Chondrocyte (in vitro differentiated cells): Measurements from ENCODE around the gene COL6A5. TPM values are rescaled to one million over a fixed set of nuclear protein-coding genes. Genes with fewer than 3 reads are reported as not detected.

Experiments
- DNase-seq: peaks from one replicate; pipeline ENCODE4 v3.0.0; 2021; ENCODE audit warnings: mixed read lengths, low spot score
- H3K27ac Mint-ChIP-seq: one replicate; pipeline ENCODE4 v1.8.0; 2021; ENCODE audit warnings: mild to moderate bottlenecking, moderate library complexity, mixed read lengths; ENCODE audit not compliant: unreplicated experiment
- H3K27me3 Mint-ChIP-seq: 2 replicates; pipeline ENCODE4 v1.8.0; 2021; ENCODE audit warnings: low read depth, mixed read lengths
- H3K36me3 Mint-ChIP-seq: 2 replicates; pipeline ENCODE4 v1.8.0; 2021; ENCODE audit warnings: low read depth, mixed read lengths
- H3K4me1 Mint-ChIP-seq: 2 replicates; pipeline ENCODE4 v1.8.0; 2021; ENCODE audit warnings: low read depth, mild to moderate bottlenecking, mixed read lengths
- H3K4me3 Mint-ChIP-seq: one replicate; pipeline ENCODE4 v1.8.0; 2021; ENCODE audit warnings: mild to moderate bottlenecking, moderate library complexity, mixed read lengths; ENCODE audit not compliant: unreplicated experiment
- H3K9me3 Mint-ChIP-seq: 2 replicates; pipeline ENCODE4 v1.8.0; 2021; ENCODE audit warnings: low read depth, mixed read lengths
- total RNA-seq: library from RNA; stranded (reverse); gene quantifications from 3 replicates; pipeline ENCODE4 v1.2.1, GENCODE V29; 2021
- TF ChIP-seq, protein P1 (sequence below): fragments of 200-600 bp; sonication (generic); IDR thresholded peaks from 2 replicates; pipeline ENCODE4 v1.5.0; 2021; ENCODE audit warnings: antibody characterized with exemption, mild to moderate bottlenecking, moderate library complexity

Gene COL6A5
- total RNA-seq, 1 donor from 2014 or later, result not detected

DNA sequence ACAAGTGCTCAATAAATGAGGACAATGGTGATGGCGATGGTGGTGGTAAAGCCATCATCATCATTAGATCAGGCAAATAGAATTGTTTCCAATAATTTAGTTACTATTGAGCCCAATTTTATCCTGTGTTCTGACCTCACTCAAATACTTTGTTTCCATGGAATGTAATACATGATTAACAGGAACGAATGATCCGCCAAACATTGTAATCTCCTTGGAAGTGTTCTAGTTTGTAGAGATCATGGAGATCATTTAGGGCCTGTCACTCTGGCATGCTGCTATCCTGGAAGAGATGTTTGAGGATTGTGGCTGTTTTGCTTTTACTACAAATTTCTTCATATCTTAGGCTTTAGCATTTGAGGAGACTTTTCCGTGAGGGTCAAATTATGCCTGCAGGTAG lies 174.3 kb downstream of the COL6A5 start:
- peaks cover 66% of the 10 kb centered on the region for H3K27me3 Mint-ChIP-seq
- no peaks in the 10 kb centered on the region for H3K36me3 Mint-ChIP-seq
- H3K27ac Mint-ChIP-seq, result no peak overlapping the region
- TF ChIP-seq, protein P1, sequence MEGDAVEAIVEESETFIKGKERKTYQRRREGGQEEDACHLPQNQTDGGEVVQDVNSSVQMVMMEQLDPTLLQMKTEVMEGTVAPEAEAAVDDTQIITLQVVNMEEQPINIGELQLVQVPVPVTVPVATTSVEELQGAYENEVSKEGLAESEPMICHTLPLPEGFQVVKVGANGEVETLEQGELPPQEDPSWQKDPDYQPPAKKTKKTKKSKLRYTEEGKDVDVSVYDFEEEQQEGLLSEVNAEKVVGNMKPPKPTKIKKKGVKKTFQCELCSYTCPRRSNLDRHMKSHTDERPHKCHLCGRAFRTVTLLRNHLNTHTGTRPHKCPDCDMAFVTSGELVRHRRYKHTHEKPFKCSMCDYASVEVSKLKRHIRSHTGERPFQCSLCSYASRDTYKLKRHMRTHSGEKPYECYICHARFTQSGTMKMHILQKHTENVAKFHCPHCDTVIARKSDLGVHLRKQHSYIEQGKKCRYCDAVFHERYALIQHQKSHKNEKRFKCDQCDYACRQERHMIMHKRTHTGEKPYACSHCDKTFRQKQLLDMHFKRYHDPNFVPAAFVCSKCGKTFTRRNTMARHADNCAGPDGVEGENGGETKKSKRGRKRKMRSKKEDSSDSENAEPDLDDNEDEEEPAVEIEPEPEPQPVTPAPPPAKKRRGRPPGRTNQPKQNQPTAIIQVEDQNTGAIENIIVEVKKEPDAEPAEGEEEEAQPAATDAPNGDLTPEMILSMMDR, result no peak
- no peak overlapping the region for H3K4me3 Mint-ChIP-seq
- no peak for DNase-seq
- no peaks in the 10 kb centered on the region for H3K9me3 Mint-ChIP-seq
- H3K4me1 Mint-ChIP-seq, result no peaks in the 10 kb centered on the region

DNA sequence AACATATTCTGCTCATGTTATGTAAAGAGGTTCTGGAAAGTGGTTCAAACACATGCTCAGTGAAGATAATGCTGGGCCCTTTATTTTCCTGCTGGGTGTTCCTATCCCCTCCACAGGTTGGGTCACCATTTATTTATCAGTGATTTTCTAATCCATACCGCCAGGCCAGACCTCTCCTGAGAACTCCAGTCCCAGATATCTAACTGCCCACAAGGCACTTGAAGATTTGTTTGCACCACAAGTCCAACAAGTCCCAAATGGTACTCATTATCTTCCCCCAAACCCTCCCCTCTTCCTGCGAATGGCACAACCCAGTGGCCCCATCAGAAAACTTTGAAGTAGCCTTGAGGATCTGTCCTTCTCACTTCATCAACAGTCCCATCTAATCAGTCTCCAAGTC lies 176.9 kb downstream of the COL6A5 start:
- H3K27me3 Mint-ChIP-seq, result peaks cover 61% of the 10 kb centered on the region

DNA sequence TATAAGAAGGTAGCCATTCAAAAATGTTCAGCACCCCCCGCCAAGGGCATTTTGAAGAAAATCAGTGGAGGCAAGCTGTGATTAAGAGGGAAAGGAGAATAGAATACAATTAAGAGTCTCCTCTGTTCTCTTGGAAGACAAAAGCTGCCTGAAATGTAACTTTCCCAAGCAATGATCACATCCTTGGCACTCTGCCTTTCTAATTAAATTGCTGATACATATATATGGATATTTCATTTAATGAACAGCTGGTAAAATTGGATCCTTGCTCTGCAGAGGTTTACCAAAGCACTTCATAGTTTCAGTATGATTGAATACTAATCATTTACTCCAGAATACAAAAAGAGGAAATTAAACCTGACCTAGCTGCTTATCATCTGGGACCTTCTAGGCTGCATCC lies 182.0 kb downstream of the COL6A5 start:
- no peaks in the 10 kb centered on the region for H3K36me3 Mint-ChIP-seq
- no peaks in the 10 kb centered on the region for H3K9me3 Mint-ChIP-seq
- TF ChIP-seq, protein P1, result no peak
- no peak overlapping the region for H3K4me3 Mint-ChIP-seq
- H3K4me1 Mint-ChIP-seq, result no peaks in the 10 kb centered on the region
- no peak for DNase-seq
- H3K27me3 Mint-ChIP-seq, result peaks cover 33% of the 10 kb centered on the region
- no peak overlapping the region for H3K27ac Mint-ChIP-seq

More for the DNA sequence above, 176.9 kb downstream of the COL6A5 start:
- H3K27ac Mint-ChIP-seq, result no peak overlapping the region
- no peaks in the 10 kb centered on the region for H3K4me1 Mint-ChIP-seq
- no peak for DNase-seq
- no peaks in the 10 kb centered on the region for H3K9me3 Mint-ChIP-seq
- TF ChIP-seq, protein P1, result no peak
- H3K4me3 Mint-ChIP-seq, result no peak overlapping the region
- H3K36me3 Mint-ChIP-seq, result no peaks in the 10 kb centered on the region

DNA sequence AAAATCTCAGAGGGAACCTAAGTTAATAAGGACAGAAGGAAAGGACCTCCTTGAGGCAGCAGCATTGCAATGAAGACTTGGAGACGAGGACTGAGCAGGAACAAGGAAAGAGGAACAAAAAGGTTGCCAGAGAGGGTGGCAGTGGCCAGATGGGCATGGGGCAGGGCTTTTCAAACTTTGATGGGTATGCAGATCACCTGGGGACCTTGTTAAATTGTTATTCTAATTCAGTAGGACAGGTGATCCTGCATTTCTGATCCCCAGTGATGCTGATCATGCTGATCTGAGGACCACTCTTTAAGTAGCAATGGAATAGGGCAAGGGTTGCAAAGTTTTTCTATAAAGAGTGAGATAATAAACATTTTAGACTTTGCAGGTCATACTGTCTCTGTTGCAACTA lies 182.6 kb downstream of the COL6A5 start:
- H3K27me3 Mint-ChIP-seq, result peaks cover 26% of the 10 kb centered on the region
- H3K27ac Mint-ChIP-seq, result no peak overlapping the region
- TF ChIP-seq, protein P1, result no peak
- no peak for DNase-seq
- no peaks in the 10 kb centered on the region for H3K4me1 Mint-ChIP-seq
- no peak overlapping the region for H3K4me3 Mint-ChIP-seq
- H3K9me3 Mint-ChIP-seq, result no peaks in the 10 kb centered on the region
- no peaks in the 10 kb centered on the region for H3K36me3 Mint-ChIP-seq

DNA sequence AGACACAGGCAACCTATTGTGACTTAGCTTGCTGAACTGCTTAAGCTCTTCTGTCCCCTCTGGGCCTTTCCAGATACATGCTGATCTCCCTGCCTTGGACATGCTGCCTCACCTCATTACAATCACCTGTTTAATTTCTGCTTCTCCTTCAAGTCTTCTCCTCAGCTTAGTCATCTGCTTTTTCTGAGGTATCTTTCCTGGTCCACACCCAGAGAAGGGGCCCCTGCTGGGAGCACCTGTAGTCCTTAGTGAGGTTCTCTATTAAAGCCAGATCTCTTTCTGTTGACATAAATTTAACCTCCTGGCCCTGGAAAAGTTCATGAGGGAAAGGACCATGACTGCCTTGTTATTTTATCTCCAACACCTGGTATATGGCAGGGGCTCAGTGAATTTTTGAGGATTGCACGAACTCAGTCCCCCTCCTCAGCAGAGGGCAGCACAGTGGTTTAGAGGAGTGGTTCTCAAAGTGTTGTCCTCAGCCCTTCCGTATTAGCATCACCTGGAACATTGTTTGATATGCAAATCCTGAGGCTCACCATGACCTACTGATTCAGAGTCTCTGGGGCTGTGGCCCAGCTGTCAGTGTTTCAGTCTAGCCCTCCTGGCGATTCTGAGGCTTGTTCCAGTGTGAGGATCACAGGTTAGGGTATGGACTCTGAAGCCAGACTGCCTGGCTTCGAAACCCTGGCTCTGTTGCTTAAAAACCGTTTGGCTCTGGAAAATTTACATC lies 184.2 kb downstream of the COL6A5 start:
- no peak for DNase-seq
- Mint-ChIP-seq H3K4me1 (no peaks in the 10 kb centered on the region), H3K9me3 (no peaks in the 10 kb centered on the region), H3K27me3 (peaks cover 19% of the 10 kb centered on the region), H3K27ac (no peak overlapping the region), H3K4me3 (no peak overlapping the region), H3K36me3 (no peaks in the 10 kb centered on the region)
- TF ChIP-seq, protein P1, result no peak
